ENCODE data around the gene DENND1B.

Gene DENND1B, protein sequence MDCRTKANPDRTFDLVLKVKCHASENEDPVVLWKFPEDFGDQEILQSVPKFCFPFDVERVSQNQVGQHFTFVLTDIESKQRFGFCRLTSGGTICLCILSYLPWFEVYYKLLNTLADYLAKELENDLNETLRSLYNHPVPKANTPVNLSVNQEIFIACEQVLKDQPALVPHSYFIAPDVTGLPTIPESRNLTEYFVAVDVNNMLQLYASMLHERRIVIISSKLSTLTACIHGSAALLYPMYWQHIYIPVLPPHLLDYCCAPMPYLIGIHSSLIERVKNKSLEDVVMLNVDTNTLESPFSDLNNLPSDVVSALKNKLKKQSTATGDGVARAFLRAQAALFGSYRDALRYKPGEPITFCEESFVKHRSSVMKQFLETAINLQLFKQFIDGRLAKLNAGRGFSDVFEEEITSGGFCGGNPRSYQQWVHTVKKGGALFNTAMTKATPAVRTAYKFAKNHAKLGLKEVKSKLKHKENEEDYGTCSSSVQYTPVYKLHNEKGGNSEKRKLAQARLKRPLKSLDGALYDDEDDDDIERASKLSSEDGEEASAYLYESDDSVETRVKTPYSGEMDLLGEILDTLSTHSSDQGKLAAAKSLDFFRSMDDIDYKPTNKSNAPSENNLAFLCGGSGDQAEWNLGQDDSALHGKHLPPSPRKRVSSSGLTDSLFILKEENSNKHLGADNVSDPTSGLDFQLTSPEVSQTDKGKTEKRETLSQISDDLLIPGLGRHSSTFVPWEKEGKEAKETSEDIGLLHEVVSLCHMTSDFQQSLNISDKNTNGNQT

DNA sequence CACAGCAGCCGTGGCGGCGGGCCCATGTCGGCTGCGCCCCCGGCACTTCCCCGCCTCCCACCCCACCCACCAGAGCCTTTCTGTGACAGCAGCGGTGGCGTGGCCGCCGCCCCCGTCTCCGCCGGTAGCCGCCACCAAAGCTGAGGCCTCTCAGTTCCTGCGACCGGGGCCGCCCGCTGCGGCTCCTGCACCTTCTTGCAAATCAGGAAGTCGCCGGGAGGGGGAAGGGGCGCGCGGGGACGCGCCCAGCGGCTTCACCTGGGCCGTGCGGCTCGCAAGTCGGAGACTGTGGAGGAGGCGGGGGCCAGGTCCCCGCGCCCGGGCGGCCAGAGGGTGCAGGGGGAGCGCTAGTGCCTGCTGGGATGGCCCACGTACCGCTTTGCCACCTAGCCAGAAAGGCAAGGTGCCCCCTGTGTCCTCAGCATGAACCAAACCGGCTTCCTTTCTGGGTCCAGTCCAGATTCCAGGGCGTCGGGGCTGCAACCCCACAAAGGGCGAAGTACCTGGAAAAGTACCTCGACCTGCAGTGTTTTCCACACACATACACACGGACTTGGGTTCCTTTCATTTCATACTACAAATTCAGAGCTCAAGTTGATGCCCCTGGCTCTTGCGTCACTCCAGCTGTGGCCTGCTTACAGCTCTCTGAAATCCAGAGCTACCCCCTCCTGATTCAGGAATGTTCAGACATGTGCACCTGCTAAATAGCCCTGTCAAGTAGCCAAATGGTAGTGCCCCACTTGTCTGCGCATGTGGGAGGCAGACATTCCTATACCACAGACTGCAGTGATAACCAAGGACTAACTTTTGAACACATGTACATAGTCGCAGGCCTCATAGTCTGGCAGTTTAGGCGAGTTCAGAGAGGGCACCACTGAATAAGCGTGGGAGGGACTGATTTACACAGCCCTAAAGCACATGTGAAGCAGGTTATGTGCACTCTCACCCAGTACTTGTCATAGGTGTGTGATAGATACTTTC, at the start of gene DENND1B:
TSS of gene DENND1B (minus strand) at position 199 of the 981 bp plus-strand sequence. CDS start 325 bp downstream, outside the sequence.
- DNase-seq: peak; percentile 31

DNA sequence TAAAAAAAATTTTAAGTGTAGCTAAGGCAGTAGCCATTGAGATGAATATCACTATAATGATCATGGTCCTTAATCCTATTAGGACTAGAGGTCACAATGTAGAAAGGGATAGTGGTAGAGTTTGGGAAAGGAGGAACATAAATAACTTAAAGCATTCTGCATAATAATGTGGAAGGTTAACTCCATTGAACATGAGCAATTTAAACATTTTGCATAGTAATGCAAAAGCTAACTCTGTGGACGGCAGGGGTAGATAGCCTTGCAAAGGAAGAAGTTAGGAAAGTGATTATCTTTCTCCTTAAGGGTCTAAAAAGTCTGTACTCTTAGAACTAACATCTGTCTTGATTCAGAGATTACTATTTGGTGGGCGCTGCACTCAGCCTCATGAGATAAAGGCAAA, 39.0 kb upstream of the DENND1B start:
- no peak for DNase-seq

DNA sequence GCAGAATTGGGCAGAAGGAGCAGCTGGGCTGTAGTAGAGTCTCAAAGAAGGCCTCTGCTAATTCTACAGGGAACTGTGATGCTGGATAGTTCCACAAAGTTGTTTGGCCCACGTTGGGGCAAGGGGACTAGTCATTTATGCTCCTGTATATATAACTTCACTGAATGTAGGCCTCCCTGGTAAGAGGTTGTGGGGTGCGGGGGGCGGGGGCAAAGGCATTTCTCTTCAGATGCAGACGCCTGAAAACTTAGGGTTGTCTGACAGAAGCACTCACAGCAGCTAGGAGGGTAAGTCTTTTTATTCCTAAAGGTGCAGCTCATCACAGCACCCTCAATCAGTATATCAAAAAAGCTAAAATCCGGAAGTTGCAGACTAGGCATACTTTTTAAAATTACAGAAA, 38.5 kb upstream of the DENND1B start:
- no peak for DNase-seq

DNA sequence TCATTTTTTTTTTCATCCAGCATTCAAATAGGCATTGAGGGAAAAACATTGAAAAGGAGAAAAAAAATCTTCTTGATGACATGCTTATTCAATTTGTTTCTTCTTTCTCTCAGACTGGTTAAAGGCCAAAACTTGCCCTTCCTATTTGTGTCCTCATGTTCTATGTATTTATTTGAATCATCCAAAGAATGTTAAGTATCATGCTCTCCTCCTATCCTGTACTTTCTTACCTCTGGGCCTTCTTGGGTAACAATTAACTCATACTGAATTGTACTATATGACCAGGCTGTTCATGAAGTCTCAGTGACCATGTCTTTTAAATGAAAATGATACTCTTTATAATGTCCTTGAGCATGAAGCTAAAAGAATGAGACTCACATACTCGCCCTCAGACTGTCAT, 36.5 kb upstream of the DENND1B start:
- no peak for DNase-seq

DNA sequence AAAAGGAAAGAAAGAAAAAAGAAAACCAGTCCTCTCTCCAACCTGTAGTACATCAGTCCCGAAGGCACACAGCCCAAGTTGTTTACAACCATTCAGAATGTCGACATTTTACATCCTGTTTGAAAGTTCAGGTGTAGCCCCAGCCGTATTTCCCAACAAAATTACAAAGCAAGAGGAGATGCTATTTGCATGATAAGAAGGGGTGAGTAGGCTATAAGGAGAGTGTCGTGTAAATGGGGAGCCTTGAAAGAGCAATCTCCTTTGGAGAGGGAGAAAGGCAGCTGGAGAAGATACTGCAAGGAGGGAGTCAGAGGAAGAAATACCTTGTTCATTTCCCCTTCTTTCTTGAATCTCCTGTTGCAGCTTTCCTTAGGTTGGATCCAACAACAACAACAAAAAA, 35.5 kb upstream of the DENND1B start:
- DNase-seq: no peak

DNA sequence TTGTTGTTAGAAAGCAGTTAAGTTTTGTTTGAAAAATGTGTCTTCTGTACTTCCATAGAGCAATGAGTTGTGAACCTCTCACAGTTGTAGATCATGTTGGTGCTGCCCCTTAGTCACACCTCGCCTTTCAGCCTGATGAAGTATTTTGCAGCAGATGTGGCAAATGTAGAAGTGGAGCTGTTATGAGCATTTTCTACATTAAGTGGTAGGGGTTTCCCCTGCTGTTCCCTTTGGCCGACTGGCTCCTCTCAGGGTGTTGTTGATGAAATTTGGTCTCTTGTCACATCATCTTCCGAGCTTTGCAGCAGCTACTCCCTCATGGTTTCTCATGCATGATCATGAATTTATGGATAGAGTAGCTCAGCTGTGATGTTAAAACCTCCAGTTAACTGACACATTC, 33.6 kb upstream of the DENND1B start:
- DNase-seq: no peak

DNA sequence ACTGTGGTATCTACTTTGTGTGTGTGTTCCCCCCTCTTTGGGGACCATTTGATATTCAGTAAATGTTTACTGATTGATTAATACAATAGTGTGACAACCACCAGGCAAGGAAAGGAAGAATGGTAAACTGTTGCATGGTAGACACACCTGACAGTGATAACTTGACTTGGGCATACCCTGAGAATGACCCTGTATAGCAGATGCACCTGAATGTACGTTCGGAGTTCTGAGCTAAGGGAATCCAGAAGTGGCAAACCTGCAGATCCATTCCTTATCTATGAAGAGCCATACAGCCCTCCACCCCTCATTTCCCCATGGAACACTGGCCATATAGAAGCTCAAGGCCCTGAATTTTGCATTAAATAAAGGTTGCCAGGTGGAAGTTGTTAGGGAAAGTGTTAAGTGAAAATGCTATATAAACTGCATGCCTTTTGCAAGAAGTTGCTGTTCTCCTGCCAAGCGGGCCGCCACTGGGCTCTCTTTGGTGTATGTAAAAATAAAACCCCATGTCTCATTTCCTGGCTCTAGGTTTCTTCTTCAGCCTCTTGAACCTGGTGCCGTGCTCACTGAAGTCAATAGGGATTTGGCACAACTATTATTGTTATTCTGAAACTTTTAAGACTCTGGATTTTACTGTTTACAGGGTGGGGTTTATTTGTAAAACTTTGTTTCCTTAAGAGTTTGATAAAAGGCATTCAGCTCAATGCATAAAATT, 32.6 kb upstream of the DENND1B start:
- no peak for DNase-seq

DNA sequence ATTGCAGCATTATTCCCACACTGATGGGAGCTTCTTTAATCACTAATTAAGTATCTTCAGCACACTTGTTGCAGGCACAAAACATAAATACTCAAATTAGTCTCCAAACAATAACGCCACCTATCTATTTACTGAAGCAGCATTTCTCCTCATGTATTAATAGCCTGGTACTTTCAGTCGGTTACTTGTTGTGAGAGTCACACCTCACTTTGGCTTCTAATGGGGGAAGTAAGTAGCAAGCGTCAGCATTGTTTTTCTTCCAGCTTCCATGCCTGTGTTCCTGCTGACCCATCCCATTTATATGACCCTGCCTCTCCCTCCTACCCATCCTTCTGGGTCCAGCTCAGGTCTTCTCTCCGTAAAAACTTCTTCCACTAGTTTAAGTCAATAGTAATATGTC, 31.9 kb upstream of the DENND1B start:
- DNase-seq: no peak

DNA sequence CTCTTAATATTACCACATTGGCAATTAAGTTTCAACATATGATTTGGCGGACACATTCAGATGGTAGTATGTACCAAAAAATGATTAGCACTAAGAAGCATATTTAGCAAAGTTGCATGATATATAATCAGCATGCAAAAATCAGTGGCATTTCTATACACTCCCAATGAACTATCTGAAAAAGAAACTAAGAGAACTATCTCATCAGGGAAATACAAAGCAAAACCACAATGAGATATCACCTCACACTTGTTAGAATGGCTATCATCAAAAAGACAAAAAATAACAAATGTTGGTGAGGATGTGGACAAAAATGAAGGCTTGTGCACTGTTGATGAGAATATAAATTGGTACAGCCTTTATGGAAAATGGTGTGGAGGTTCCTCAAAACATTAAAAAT, 31.4 kb upstream of the DENND1B start:
- DNase-seq: no peak

DNA sequence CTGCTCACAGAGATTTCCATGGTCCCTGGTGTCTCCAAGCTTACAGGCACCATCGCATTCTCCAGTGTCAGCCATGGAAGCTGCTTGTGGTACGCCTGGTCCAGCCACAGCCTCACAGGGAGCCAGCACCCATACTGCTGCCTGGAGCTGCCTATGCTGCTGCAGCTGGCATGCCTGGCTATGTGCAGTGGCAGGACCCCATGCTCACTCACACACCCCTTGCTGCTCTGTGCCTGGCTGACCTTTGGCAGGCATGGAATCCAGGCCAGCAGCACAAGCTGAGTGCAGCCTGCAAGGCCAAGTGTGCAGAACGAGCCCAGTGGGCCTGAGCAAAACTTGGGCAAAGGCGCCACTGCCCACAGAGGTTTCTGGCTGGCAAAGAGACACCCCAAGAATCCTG, 26.4 kb upstream of the DENND1B start:
- no peak for DNase-seq

DNA sequence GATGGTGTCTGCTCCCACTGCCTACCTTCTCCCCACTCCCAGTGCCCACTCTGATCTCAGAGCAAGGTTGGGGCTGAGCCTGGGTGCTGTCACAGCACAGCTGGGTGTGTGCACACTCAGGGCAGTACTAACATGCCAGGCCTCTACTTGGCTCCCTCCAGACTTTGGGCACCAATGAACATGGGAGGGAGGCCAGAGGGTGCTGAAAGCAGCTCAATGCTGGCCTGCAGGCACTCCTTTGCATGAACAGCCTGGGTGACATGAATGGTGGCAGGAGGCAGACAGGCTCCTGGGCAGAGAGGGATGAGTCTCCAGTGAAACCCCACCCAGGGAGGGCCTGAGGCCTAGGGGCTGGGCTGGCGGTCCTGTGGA, 25.8 kb upstream of the DENND1B start:
- DNase-seq: no peak

DNA sequence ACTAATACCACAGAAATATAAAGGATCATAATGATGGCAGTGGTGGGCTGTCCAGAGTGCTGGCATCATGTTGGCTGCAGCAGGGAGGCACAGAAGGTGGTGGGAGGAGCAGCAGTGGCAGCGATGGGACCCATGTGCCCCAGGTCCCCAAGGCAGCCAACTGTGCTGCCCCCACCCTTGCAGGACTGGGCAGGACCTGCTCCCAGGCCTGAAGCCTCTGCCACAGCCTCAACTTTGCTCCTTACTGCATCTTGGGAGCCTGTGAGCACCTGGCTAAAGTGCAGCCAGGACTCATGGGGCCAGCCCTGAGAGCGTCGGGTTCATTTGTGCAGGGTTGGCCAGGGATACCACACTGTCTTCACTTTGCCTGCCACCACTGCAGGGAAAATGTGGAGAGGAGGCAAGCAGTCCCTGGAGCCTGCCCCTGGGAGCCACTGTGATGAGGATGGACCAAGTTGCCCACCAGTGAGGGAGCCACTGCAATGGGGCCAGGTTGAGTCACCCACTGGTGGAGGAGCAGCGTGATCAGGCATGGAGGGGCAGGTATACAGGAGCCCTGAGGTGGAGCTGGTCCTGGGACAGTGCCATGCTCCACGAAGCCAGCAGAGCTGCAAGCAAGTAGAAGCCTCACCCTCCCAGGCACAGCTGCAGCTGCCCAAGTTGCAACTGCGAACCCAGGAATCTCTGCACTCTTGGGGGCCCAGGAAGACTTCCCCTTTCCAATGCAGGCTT, 25.3 kb upstream of the DENND1B start:
- DNase-seq: no peak

DNA sequence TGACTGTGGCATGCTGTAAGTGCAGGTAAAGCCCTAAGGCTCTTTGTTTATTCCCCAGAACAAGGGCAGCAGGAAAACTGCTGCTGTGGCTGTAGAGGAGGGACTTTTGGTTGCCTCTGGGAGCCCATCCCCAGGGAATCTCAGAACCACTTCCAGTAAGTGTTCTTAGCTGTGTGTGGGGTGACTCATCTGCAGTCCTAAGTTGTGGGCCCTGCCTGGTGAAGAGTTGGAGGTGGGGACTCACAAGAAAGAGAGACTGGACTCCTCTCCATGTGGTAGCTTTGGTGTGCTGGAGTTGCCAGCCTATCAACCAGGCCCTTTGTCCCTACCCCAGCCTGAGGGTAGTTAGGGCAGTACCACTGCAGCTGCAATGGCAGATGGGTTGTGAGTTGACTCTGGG, 24.0 kb upstream of the DENND1B start:
- no peak for DNase-seq

DNA sequence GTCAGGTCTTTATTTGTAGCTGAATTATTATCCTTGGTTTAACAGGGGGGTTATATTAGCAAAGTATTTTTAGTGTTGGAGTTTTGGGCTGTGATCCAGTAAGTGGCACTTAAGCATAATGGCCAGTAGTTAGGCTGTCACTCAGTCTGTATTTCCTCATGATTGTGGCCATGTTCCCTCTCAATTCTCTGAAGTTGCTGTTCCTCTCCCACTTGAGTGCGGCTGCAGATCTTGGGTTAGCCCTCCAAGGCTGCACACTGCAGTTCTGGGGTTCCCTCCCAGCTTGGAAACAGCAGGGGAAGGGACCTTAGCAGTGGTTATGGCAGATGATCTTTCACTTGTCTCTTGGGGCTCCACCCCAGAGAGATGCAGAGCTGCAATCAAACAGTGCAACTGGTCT, 23.2 kb upstream of the DENND1B start:
- DNase-seq: no peak

DNA sequence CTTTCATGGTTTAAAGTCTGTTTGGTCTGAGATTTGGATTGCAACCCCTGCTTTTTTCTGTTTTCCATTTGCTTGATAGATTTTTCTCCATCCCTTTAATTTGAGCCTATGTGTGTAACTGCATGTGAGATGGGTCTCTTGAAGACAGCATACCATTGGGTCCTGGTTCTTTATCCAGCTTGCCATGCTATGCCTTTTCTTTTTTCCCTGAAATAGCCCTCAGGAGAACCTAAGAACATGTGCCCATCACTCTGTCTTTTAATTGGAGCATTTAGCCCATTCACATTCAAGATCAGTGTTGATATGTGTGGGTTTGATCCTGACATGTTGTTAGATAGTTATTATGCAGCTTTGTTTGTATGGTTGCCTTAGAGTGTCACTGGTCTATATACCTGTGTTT, 21.7 kb upstream of the DENND1B start:
- no peak for DNase-seq

DNA sequence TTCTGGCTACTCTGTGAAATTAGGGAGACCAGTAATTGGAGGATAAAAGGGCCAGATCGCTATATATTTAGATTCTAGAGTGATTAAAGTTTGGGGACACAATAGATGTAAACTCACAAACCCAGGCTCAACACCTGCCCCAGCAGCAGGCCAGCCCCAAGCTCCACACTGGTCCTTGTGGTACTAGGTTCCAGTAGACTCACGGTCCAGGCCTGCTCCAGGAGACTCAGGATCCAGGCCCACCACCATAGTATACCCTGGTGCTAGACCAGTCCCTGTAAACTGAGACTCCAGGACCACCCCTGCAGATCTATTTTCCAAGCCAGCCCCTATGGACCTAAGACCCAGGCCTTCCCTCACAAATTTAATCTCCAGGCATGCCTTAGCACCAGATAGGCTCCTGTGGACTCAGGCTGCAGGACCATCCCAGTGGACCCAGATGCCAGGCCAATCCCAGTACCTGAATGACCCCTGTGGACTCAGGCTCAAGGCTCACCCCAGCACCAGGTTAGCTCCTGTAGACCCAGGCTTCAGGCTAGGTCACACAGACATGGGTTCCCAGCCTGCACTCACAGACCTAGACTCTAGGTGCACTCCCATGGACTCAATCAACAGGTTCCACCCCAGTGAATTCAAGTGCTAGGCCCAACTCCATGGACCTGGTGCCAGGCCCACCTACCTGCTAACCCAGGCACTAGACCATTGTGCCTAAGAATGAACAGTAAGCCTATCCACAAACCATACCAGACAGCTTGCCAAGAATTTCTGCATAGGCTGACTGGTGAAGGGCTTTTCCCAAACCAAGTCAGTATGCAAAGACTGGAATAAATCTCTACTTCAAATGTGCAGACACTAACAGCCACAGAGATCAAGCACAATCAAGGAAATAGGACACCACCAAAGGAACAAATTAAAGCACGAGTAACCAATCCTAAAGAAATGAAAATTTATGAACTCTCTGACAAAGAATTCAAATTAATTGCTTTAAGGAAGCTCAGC, 13.8 kb upstream of the DENND1B start:
- no peak for DNase-seq

DNA sequence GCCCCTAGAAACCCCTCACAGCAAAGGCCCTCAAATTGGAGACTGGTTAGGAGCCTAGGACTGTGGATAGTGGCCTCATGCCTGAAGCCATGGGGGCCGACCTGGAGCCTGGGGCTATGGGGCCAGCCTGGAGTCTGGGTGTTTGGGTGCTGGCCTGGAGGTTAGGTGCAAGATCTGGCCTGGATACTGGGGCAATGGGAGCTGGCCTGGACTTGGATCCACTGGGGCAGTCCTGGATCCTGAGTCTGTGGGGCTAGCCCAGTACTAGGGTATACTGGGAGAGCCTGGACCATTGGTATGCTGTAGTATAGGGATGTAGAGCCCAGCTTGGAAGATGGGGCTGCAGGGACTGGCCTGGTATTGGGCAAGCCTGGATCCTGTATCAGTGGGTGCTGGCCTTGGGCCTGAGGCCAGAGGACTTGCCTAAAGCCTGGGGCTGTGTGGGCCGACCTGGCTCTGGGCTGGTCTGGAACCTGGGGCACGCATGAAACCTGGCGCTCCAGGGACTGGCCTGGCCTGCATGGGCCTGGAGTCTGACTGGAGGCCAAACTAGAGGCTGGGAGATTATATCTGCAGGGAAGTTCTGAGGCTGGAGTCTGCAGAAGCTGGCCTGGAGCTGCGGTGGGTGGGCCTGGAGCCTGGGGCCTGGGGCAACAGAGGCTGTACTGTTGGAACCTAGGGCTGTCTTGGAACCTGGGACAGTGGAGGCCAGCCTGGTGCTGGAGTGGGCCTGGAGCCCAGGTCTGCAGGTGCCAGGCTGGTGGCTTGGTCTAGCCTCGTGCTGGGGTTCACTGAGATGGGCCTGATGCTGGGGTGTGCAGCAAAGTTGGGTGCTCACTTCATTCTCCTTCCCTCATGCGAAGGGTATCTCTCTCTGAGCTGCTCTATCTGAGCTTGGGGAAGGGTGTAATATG, 12.6 kb upstream of the DENND1B start:
- no peak for DNase-seq

DNA sequence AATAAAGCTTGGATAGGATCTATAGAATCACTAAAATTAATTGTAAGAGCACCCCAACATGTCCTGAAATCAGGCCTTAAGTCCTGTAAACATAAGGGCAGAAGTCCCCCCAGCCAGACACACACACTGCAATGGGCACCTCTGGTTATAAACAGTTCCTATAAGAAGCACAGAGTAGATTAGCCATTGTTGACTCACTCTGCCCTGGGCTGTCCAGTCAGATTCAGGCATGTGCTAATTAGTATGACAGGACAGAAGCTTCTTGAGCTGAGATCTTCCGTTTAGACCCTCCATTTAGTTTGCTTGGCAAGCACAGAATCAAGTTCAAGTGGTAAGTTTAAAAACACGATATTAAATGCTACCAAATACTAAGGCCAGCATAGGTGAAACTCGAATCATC, 11.8 kb upstream of the DENND1B start:
- DNase-seq: no peak

DNA sequence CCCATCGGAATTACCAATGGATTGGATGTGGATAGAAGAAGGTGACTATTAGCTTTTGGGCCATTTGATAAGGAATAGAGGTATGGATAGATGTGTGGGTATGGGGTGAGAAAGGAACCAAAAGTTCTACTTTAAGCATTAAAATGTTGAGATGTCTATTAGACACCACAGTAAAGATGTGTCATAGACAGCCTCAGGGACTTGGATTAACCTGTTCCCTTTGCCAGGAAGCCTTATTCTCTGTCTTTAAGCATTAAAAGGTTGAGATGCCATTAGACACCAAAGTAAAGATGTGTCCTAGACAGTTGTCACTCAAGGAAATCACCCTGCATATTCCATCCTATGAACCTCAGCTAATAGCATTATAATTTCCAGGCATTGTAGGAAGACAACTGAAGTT, 11.0 kb upstream of the DENND1B start:
- DNase-seq: no peak
